Keratinocyte (primary cell): ENCODE measurements around the gene CFAP70. TPM values are rescaled to one million over a fixed set of nuclear protein-coding genes. Genes with fewer than 3 reads are reported as not detected.

ENCODE experiments used
- DNase-seq: peaks from one replicate; pipeline ENCODE4 v3.0.0-alpha.2; 2011; ENCODE audit warnings: low read depth, missing footprints, low spot score
- FAIRE-seq: peaks from 2 replicates; lab custom pipeline; 2011; peaks lifted over from hg19 to GRCh38; lab: Jason Lieb, UNC
- H2AFZ ChIP-seq: 2 replicates; pipeline ENCODE4 v1.6.0; 2012; ENCODE audit warnings: low read length, control low read depth, inconsistent platforms; ENCODE audit not compliant: control insufficient read depth
- H3K27ac ChIP-seq: 2 replicates; pipeline ENCODE4 v1.5.1; 2011; ENCODE audit warnings: low read length; ENCODE audit not compliant: control insufficient read depth, insufficient read depth
- H3K27me3 ChIP-seq: 3 replicates; pipeline ENCODE4 v1.6.0; 2011; ENCODE audit warnings: low read length; ENCODE audit not compliant: control insufficient read depth, insufficient read depth; ENCODE audit errors: extremely low read depth
- H3K36me3 ChIP-seq, 2 experiments: 2 replicates in 1 of 2; 3 replicates in 1 of 2; pipeline ENCODE4 v1.5.1; 2011; ENCODE audit warnings: low read length in 2 of 2, mild to moderate bottlenecking in 1 of 2; ENCODE audit not compliant: control insufficient read depth in 2 of 2, insufficient read depth in 2 of 2; ENCODE audit errors: extremely low read depth in 1 of 2
- H3K4me1 ChIP-seq: 3 replicates; pipeline ENCODE4 v1.5.1; 2011; ENCODE audit warnings: low read length; ENCODE audit not compliant: control insufficient read depth, insufficient read depth; ENCODE audit errors: extremely low read depth
- H3K4me2 ChIP-seq: 3 replicates; pipeline ENCODE4 v1.6.0; 2011; ENCODE audit warnings: low read depth, low read length; ENCODE audit not compliant: control insufficient read depth, insufficient read depth; ENCODE audit errors: extremely low read depth
- H3K4me3 ChIP-seq, 3 experiments: fragments of 200-600 bp in 1 of 3; sonication (generic) in 1 of 3; 2 replicates in 2 of 3; 3 replicates in 1 of 3; pipeline ENCODE4 v1.5.1; 2011 to 2016; ENCODE audit warnings: low read length in 3 of 3, mild to moderate bottlenecking in 3 of 3, control low read depth in 2 of 3, inconsistent platforms in 1 of 3, low read depth in 1 of 3, mixed read lengths in 1 of 3, mixed run types in 1 of 3, moderate library complexity in 1 of 3; ENCODE audit not compliant: control insufficient read depth in 2 of 3, insufficient read depth in 2 of 3; ENCODE audit errors: extremely low read depth in 1 of 3
- H3K79me2 ChIP-seq: 2 replicates; pipeline ENCODE4 v1.6.0; 2012; ENCODE audit warnings: low read length; ENCODE audit not compliant: control insufficient read depth, insufficient read depth
- H3K9ac ChIP-seq: 3 replicates; pipeline ENCODE4 v1.6.0; 2011; ENCODE audit warnings: low read length; ENCODE audit not compliant: control insufficient read depth, insufficient read depth; ENCODE audit errors: extremely low read depth
- H3K9me1 ChIP-seq: 3 replicates; pipeline ENCODE4 v1.6.0; 2011; ENCODE audit warnings: low read length; ENCODE audit not compliant: control insufficient read depth, insufficient read depth; ENCODE audit errors: extremely low read depth
- H3K9me3 ChIP-seq: 2 replicates; pipeline ENCODE4 v1.5.1; 2012; ENCODE audit warnings: low read depth, low read length; ENCODE audit not compliant: control insufficient read depth
- H4K20me1 ChIP-seq: 3 replicates; pipeline ENCODE4 v1.6.0; 2011; ENCODE audit warnings: low read length; ENCODE audit not compliant: control insufficient read depth, insufficient read depth; ENCODE audit errors: extremely low read depth
- CTCF ChIP-seq, 3 experiments: IDR thresholded peaks in 1 of 3; conservative IDR thresholded peaks in 1 of 3; optimal IDR thresholded peaks in 1 of 3; 2 replicates in 2 of 3; 3 replicates in 1 of 3; pipeline versions ENCODE3 to v1.5.1; 2011; ENCODE audit warnings: low read length in 3 of 3, mild to moderate bottlenecking in 3 of 3, moderate library complexity in 2 of 3, control low read depth in 1 of 3, inconsistent platforms in 1 of 3; ENCODE audit not compliant: insufficient read depth in 2 of 3; ENCODE audit errors: extremely low read depth in 1 of 3
- EZH2 ChIP-seq: IDR thresholded peaks from one replicate; pipeline ENCODE4 v1.6.1; 2012; ENCODE audit warnings: inconsistent platforms, mild to moderate bottlenecking, low read length, moderate library complexity
- dilution Hi-C: fragments of 300-500 bp; cut with MboI; formaldehyde crosslinking; loops from one replicate; pipeline ENCODE4 v1.7.0; 2020; ENCODE audit warnings: low sequenced_read_pairs; ENCODE audit not compliant: extremely low pct_ligation_motif_present
- polyA plus RNA-seq, 5 experiments: library from polyadenylated mRNA; depleted of rRNA in 3 of 5; stranded (reverse) in 3 of 5; stranded (forward) in 1 of 5; unstranded in 1 of 5; fragments of >200 nt; gene quantifications; 1 replicate in 1 of 5; 2 replicates in 3 of 5; 3 replicates in 1 of 5; pipeline versions ENCODE4 v1.2.1 to v1.2.3, GENCODE V29; 2011 to 2012; ENCODE audit warnings: missing spikeins in 2 of 5, low read depth in 1 of 5, low replicate concordance in 1 of 5

The CFAP70 gene
- polyA plus RNA-seq, 1 donor (not counting 4 experiments of a cell fraction or from before 2014, with no cell fraction given) = 2.1 TPM

DNA sequence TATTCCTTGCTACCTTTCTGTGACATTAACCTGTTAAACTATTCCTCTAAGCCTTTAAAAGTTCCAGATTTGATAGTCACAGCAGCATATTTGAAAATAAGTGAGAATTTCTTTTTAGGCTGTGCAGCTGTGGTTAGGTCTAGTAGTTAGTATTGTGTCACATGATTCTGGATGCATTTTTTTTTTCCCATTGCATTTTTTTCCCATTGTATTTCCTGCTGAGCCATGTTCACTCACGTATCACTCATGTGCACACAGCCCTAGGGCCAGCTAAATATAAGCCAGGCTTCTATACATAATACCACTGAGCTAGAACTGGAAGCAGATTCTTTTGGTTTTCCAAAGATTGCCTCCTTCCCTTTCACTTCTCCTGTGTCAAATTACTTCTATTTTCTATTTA lies 149.0 kb downstream of the CFAP70 start:
- peaks cover 2% of the 10 kb centered on the region for H3K9me3 ChIP-seq
- no peaks in the 10 kb centered on the region for H3K9me1 ChIP-seq
- no peak for TF ChIP-seq CTCF (optimal IDR thresholded peaks at IDR 0.05 in 1 of 3, IDR thresholded peaks at IDR 0.05 in 1 of 3, conservative IDR thresholded peaks at IDR 0.05 in 1 of 3; ENCODE audit: extremely low read depth in 1 of 3, insufficient read depth in 2 of 3, low read length in 3 of 3)
- no peak for TF ChIP-seq EZH2
- H3K4me2 ChIP-seq = peak overlapping the region; percentile 3
- no peak overlapping the region for H3K4me3 ChIP-seq
- FAIRE-seq (peak; percentile 88), DNase-seq (no peak)
- no peaks in the 10 kb centered on the region for H4K20me1 ChIP-seq
- no peak overlapping the region for H3K9ac ChIP-seq
- peak overlapping the region; percentile 32 for H3K27ac ChIP-seq
- H3K27me3 ChIP-seq = no peaks in the 10 kb centered on the region
- dilution Hi-C loops = no loop called here
- peaks cover 9% of the 10 kb centered on the region for H3K4me1 ChIP-seq
- H2AFZ ChIP-seq = no peak overlapping the region
- peaks cover 2 to 3% of the 10 kb centered on the region in 2 experiments for H3K36me3 ChIP-seq
- H3K79me2 ChIP-seq = no peaks in the 10 kb centered on the region

GRCh38 chr10:73207883-73208282 lies 150.8 kb downstream of the CFAP70 start:
- Histone ChIP-seq H2AFZ (no peak overlapping the region), H3K27ac (no peak overlapping the region), H3K9me3 (peaks cover 2% of the 10 kb centered on the region), H3K36me3 (peaks cover 2 to 3% of the 10 kb centered on the region in 2 experiments), H4K20me1 (no peaks in the 10 kb centered on the region), H3K9ac (no peak overlapping the region), H3K4me1 (peaks cover 9% of the 10 kb centered on the region), H3K9me1 (no peaks in the 10 kb centered on the region), H3K4me3 (no peak overlapping the region), H3K4me2 (no peak overlapping the region), H3K27me3 (no peaks in the 10 kb centered on the region), H3K79me2 (no peaks in the 10 kb centered on the region)
- dilution Hi-C loops = no loop called here
- TF ChIP-seq EZH2 = no peak
- TF ChIP-seq CTCF (optimal IDR thresholded peaks at IDR 0.05 in 1 of 3, IDR thresholded peaks at IDR 0.05 in 1 of 3, conservative IDR thresholded peaks at IDR 0.05 in 1 of 3; ENCODE audit: extremely low read depth in 1 of 3, insufficient read depth in 2 of 3, low read length in 3 of 3) = no peak
- DNase-seq (no peak), FAIRE-seq (no peak)
